ENCODE data around the gene FLT1. TPM values are rescaled to one million over a fixed set of nuclear protein-coding genes. Genes with fewer than 3 reads are reported as not detected.

FLT1 gene
- total RNA-seq, 1 donor from 2014 or later: 0.47 TPM

- H2AFZ ChIP-seq (replicated peaks): no peak overlapping the region
Measured at GRCh38 chr13:28412981-28413380, 81.9 kb downstream of the FLT1 start.

GRCh38 chr13:28411831-28412353 lies 83.0 kb downstream of the FLT1 start:
- no peaks in the 10 kb centered on the region for H4K20me1 ChIP-seq (ENCODE audit: low read depth)
- Mint-ChIP-seq H3K27ac (no peak overlapping the region), H3K36me3 (no peaks in the 10 kb centered on the region), H3K4me3 (no peak overlapping the region), H3K9me3 (no peaks in the 10 kb centered on the region), H3K27me3 (ENCODE audit: insufficient read depth, low read depth) (peaks cover 2% of the 10 kb centered on the region), H3K4me1 (peaks cover 5% of the 10 kb centered on the region)
- no peaks in the 10 kb centered on the region for H3F3A ChIP-seq (ENCODE audit: low read depth)
- no peak overlapping the region for H3K27ac ChIP-seq
- no peaks in the 10 kb centered on the region for H3K9me3 ChIP-seq (ENCODE audit: low read depth)
- no peak overlapping the region for H2AFZ ChIP-seq (replicated peaks)
- TF ChIP-seq EZH2phosphoT487 (IDR thresholded peaks at IDR 0.05) (no peak), EZH2 (IDR thresholded peaks at IDR 0.05) (no peak)
- TF ChIP-seq, protein P1, sequence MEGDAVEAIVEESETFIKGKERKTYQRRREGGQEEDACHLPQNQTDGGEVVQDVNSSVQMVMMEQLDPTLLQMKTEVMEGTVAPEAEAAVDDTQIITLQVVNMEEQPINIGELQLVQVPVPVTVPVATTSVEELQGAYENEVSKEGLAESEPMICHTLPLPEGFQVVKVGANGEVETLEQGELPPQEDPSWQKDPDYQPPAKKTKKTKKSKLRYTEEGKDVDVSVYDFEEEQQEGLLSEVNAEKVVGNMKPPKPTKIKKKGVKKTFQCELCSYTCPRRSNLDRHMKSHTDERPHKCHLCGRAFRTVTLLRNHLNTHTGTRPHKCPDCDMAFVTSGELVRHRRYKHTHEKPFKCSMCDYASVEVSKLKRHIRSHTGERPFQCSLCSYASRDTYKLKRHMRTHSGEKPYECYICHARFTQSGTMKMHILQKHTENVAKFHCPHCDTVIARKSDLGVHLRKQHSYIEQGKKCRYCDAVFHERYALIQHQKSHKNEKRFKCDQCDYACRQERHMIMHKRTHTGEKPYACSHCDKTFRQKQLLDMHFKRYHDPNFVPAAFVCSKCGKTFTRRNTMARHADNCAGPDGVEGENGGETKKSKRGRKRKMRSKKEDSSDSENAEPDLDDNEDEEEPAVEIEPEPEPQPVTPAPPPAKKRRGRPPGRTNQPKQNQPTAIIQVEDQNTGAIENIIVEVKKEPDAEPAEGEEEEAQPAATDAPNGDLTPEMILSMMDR (IDR thresholded peaks at IDR 0.05): no peak
- no peak overlapping the region for H3K9ac ChIP-seq
- DNase-seq (ENCODE audit: low spot score): no peak
- H3K27me3 ChIP-seq: no peaks in the 10 kb centered on the region
- H3K4me3 ChIP-seq: no peak overlapping the region
- H3K4me2 ChIP-seq: no peak overlapping the region
- no peaks in the 10 kb centered on the region for H3K79me2 ChIP-seq (ENCODE audit: low read depth)
- no peaks in the 10 kb centered on the region for H3K36me3 ChIP-seq
- H3K4me1 ChIP-seq: peaks cover 8% of the 10 kb centered on the region

More at GRCh38 chr13:28412981-28413380, 81.9 kb downstream of the FLT1 start:
- Histone ChIP-seq H3K9me3 (ENCODE audit: low read depth) (no peaks in the 10 kb centered on the region), H3K4me3 (no peak overlapping the region), H3K36me3 (no peaks in the 10 kb centered on the region), H4K20me1 (ENCODE audit: low read depth) (no peaks in the 10 kb centered on the region), H3K4me2 (no peak overlapping the region), H3K4me1 (peaks cover 6% of the 10 kb centered on the region), H3K9ac (no peak overlapping the region), H3K79me2 (ENCODE audit: low read depth) (no peaks in the 10 kb centered on the region), H3K27ac (no peak overlapping the region), H3K27me3 (no peaks in the 10 kb centered on the region), H3F3A (ENCODE audit: low read depth) (peaks cover 4% of the 10 kb centered on the region)
- peaks cover 2% of the 10 kb centered on the region for H3K27me3 Mint-ChIP-seq (ENCODE audit: insufficient read depth, low read depth)
- TF ChIP-seq EZH2phosphoT487 (IDR thresholded peaks at IDR 0.05): no peak
- no peak for TF ChIP-seq EZH2 (IDR thresholded peaks at IDR 0.05)
- TF ChIP-seq, protein P1 (IDR thresholded peaks at IDR 0.05): no peak
- no peak for DNase-seq (ENCODE audit: low spot score)
- no peak overlapping the region for H3K4me3 Mint-ChIP-seq
- H3K9me3 Mint-ChIP-seq: no peaks in the 10 kb centered on the region
- peaks cover 7% of the 10 kb centered on the region for H3K4me1 Mint-ChIP-seq
- H3K27ac Mint-ChIP-seq: no peak overlapping the region
- H3K36me3 Mint-ChIP-seq: no peaks in the 10 kb centered on the region

DNA sequence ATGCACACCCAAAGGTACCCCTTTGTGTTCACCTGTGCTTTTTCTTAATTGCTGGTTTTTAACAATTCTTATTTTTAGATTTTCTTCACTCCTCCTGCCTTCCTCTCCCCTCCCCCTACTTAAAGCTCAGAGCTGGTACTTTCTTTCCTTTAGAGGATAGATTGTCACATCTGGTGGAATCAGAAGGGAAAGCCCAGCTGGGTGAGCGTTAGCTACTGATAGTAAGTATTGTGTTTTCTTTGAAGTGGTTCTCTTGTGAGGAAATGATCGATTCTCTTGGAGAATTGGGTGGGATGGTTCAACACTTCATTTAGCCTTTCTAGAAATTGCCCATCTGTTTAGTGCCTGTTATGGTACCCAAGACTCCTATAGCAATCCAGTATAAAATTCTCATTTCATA lies 84.8 kb downstream of the FLT1 start:
- Mint-ChIP-seq H3K27ac (no peak overlapping the region), H3K9me3 (no peaks in the 10 kb centered on the region), H3K27me3 (ENCODE audit: insufficient read depth, low read depth) (peaks cover 2% of the 10 kb centered on the region), H3K4me1 (peaks cover 5% of the 10 kb centered on the region), H3K36me3 (no peaks in the 10 kb centered on the region), H3K4me3 (no peak overlapping the region)
- Histone ChIP-seq H3F3A (ENCODE audit: low read depth) (no peaks in the 10 kb centered on the region), H3K9me3 (ENCODE audit: low read depth) (no peaks in the 10 kb centered on the region), H3K27me3 (no peaks in the 10 kb centered on the region), H3K79me2 (ENCODE audit: low read depth) (no peaks in the 10 kb centered on the region), H3K27ac (no peak overlapping the region), H3K36me3 (no peaks in the 10 kb centered on the region), H4K20me1 (ENCODE audit: low read depth) (no peaks in the 10 kb centered on the region), H3K4me2 (no peak overlapping the region), H3K4me1 (peaks cover 8% of the 10 kb centered on the region), H3K4me3 (no peak overlapping the region), H2AFZ (replicated peaks) (no peak overlapping the region), H3K9ac (no peak overlapping the region)
- no peak for DNase-seq (ENCODE audit: low spot score)
- TF ChIP-seq EZH2 (IDR thresholded peaks at IDR 0.05) (no peak), EZH2phosphoT487 (IDR thresholded peaks at IDR 0.05) (no peak)
- TF ChIP-seq, protein P1 (IDR thresholded peaks at IDR 0.05): no peak

Measured in neural progenitor cell (in vitro differentiated cells).